Measurements from ENCODE around the gene FGF14.

GRCh38 chr13:101985321-101985720 is 416.5 kb downstream of the FGF14 start:
- TF ChIP-seq EZH2phosphoT487 (IDR thresholded peaks at IDR 0.05; ENCODE audit: low read depth, severe bottlenecking, unreplicated experiment) (no peak), CTCF (IDR thresholded peaks at IDR 0.05; ENCODE audit: poor library complexity) (no peak)
